ENCODE measurements around the gene PPP2R2C.

Gene PPP2R2C

GRCh38 chr4:6348408-6348807, 124.0 kb downstream of the PPP2R2C start:
- TF ChIP-seq CTCF (conservative IDR thresholded peaks at IDR 0.05; ENCODE audit: low read depth, low read length) = no peak
- no peak overlapping the region for H3K4me3 ChIP-seq (ENCODE audit: low read depth, low read length)
- DNase-seq (ENCODE audit: low read depth) = no peak

GRCh38 chr4:6347511-6348045, 124.8 kb downstream of the PPP2R2C start:
- H3K4me3 ChIP-seq (ENCODE audit: low read depth, low read length) = no peak overlapping the region
- no peak for DNase-seq (ENCODE audit: low read depth)
- TF ChIP-seq CTCF (conservative IDR thresholded peaks at IDR 0.05; ENCODE audit: low read depth, low read length) = no peak

GRCh38 chr4:6346373-6347110, 125.9 kb downstream of the PPP2R2C start:
- no peak for TF ChIP-seq CTCF (conservative IDR thresholded peaks at IDR 0.05; ENCODE audit: low read depth, low read length)
- DNase-seq (ENCODE audit: low read depth) = no peak
- H3K4me3 ChIP-seq (ENCODE audit: low read depth, low read length) = no peak overlapping the region

- TF ChIP-seq CTCF (conservative IDR thresholded peaks at IDR 0.05; ENCODE audit: low read depth, low read length) = no peak
- no peak overlapping the region for H3K4me3 ChIP-seq (ENCODE audit: low read depth, low read length)
- no peak for DNase-seq (ENCODE audit: low read depth)
Measured at GRCh38 chr4:6345866-6346265, 126.5 kb downstream of the PPP2R2C start.

DNA sequence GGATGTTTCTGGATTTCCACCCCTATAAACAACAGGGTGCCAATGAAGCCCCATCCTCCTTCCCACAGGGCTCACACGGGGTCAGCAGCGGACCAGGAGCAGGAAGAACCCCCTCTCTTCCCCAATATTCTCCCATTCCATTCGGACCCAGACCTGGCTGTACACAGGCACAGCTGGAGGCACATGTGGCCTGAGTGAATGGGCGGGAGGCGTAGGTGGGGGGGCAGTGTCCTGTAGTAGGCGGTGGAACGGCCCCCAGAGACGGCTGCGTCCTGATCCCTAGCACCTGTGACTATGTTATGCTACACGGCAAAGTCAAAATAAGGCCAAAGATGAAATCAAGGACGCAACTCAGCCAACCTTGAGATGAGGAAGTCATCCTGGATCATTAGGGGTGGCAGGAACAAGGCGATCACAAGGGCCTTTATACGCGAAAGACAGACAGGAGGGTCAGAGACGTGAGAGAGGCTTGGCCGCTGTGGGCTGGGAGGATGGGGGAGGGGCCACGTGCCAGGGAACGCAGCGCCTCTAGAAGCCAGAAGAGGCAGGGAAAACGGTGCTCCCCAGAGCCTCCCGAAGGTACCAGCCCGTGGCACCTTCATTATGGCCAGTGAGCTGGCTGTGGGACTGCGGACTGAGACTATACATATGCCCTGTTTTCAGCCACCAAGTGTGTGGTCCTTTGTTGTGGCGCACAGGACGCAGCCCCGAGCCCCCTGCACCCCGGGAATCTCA, 127.2 kb downstream of the PPP2R2C start:
- no peak for TF ChIP-seq CTCF (conservative IDR thresholded peaks at IDR 0.05; ENCODE audit: low read depth, low read length)
- no peak overlapping the region for H3K4me3 ChIP-seq (ENCODE audit: low read depth, low read length)
- DNase-seq (ENCODE audit: low read depth) = no peak

DNA sequence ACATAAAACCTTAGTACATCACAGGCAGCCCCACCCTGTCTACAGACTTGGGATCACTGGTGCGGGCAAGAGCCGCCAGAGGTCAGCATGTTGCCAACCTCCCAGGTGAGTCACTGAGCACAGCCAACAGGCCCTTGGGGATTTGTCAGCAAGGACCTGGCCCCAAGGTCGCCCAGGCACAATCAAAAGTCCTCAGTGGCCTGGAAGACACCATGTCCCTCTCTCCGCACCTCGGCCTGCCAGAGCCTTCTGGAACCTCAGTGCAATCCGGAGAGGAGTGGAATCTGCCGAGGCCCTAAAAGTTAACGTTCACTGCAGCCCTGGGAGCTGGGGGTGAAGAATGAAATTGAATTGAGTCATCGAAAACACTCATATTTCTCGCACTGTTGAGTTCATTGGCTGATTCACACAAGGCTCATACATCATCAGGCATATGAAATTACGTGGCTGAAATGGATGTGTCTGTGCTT, 128.4 kb downstream of the PPP2R2C start:
- peak; percentile 60 for DNase-seq (ENCODE audit: low read depth)
- H3K4me3 ChIP-seq (ENCODE audit: low read depth, low read length) = no peak overlapping the region
- TF ChIP-seq CTCF (conservative IDR thresholded peaks at IDR 0.05; ENCODE audit: low read depth, low read length) = no peak
